H9 (cell line): ENCODE results near the gene TMX1. TPM values are rescaled to one million over a fixed set of nuclear protein-coding genes. Genes with fewer than 3 reads are reported as not detected.

Source experiments
- DNase-seq: peaks from one replicate; pipeline ENCODE4 v3.0.0-alpha.2; 2017
- H2AFZ ChIP-seq: one replicate; pipeline ENCODE4 v1.6.1; 2013; ENCODE audit warnings: mild to moderate bottlenecking, low read length, control low read depth, moderate library complexity
- H2AK5ac ChIP-seq: 2 replicates; pipeline ENCODE4 v1.6.1; 2013; ENCODE audit warnings: low read length, control low read depth, mixed read lengths; ENCODE audit not compliant: insufficient read length
- H2BK120ac ChIP-seq: one replicate; pipeline ENCODE4 v1.6.1; 2013; ENCODE audit warnings: low read depth, mild to moderate bottlenecking, low read length, control low read depth, inconsistent platforms; ENCODE audit not compliant: poor library complexity, severe bottlenecking
- H2BK12ac ChIP-seq: 2 replicates; pipeline ENCODE4 v1.6.1; 2013; ENCODE audit warnings: low read length, control low read depth, mixed read lengths, low read depth; ENCODE audit not compliant: insufficient read length
- H2BK15ac ChIP-seq: 2 replicates; pipeline ENCODE4 v1.6.1; 2013; ENCODE audit warnings: low read depth, low read length, control low read depth
- H2BK20ac ChIP-seq: one replicate; pipeline ENCODE4 v1.6.1; 2013; ENCODE audit warnings: low read depth, mild to moderate bottlenecking, low read length, control low read depth, inconsistent platforms; ENCODE audit not compliant: poor library complexity, severe bottlenecking
- H2BK5ac ChIP-seq: 2 replicates; pipeline ENCODE4 v1.6.1; 2013; ENCODE audit warnings: low read length, control low read depth, mixed read lengths; ENCODE audit not compliant: insufficient read length
- H3K14ac ChIP-seq: 2 replicates; pipeline ENCODE4 v1.6.1; 2013; ENCODE audit warnings: low read length, control low read depth; ENCODE audit not compliant: insufficient read depth
- H3K18ac ChIP-seq: 2 replicates; pipeline ENCODE4 v1.6.1; 2013; ENCODE audit warnings: low read depth, mild to moderate bottlenecking, mixed read lengths, low read length, control low read depth; ENCODE audit not compliant: insufficient read length
- H3K23ac ChIP-seq: 2 replicates; pipeline ENCODE4 v1.6.1; 2013; ENCODE audit warnings: low read length, control low read depth, mixed read lengths, low read depth; ENCODE audit not compliant: insufficient read length
- H3K23me2 ChIP-seq: 2 replicates; pipeline ENCODE4 v1.6.1; 2013; ENCODE audit warnings: low read depth, mild to moderate bottlenecking, mixed read lengths, low read length, control low read depth; ENCODE audit not compliant: insufficient read length, poor library complexity, severe bottlenecking
- H3K27ac ChIP-seq: 2 replicates; pipeline ENCODE4 v1.5.1; 2013; ENCODE audit warnings: low read length, control low read depth, mixed read lengths, low read depth; ENCODE audit not compliant: insufficient read length
- H3K27me3 ChIP-seq: 2 replicates; pipeline ENCODE4 v1.6.1; 2013; ENCODE audit warnings: low read length, control low read depth, inconsistent platforms; ENCODE audit not compliant: insufficient read depth
- H3K4ac ChIP-seq: 2 replicates; pipeline ENCODE4 v1.6.1; 2013; ENCODE audit warnings: low read depth, mild to moderate bottlenecking, control low read depth, inconsistent platforms, low read length, moderate library complexity
- H3K4me1 ChIP-seq: 2 replicates; pipeline ENCODE4 v1.6.1; 2013; ENCODE audit warnings: low read length, control low read depth, inconsistent platforms; ENCODE audit not compliant: insufficient read depth
- H3K4me2 ChIP-seq: 2 replicates; pipeline ENCODE4 v1.6.1; 2013; ENCODE audit warnings: low read length, control low read depth, mixed read lengths; ENCODE audit not compliant: insufficient read length, insufficient read depth
- H3K56ac ChIP-seq: 2 replicates; pipeline ENCODE4 v1.6.1; 2013; ENCODE audit warnings: low read depth, mild to moderate bottlenecking, mixed read lengths, low read length, control low read depth; ENCODE audit not compliant: insufficient read length
- H3K79me1 ChIP-seq: 2 replicates; pipeline ENCODE4 v1.6.1; 2013; ENCODE audit warnings: low read depth, mild to moderate bottlenecking, moderate library complexity, low read length, control low read depth, inconsistent platforms; ENCODE audit not compliant: insufficient read depth, poor library complexity, severe bottlenecking
- H3K79me2 ChIP-seq: 2 replicates; pipeline ENCODE4 v1.6.1; 2013; ENCODE audit warnings: low read length, control low read depth, inconsistent platforms; ENCODE audit not compliant: insufficient read depth
- H3K9ac ChIP-seq: 2 replicates; pipeline ENCODE4 v1.6.1; 2013; ENCODE audit warnings: low read length, control low read depth, mixed read lengths; ENCODE audit not compliant: insufficient read length; ENCODE audit errors: extremely low read depth
- H3K9me3 ChIP-seq: one replicate; pipeline ENCODE4 v1.6.1; 2013; ENCODE audit warnings: low read depth, low read length, inconsistent platforms; ENCODE audit not compliant: control insufficient read depth
- H3T11ph ChIP-seq: one replicate; pipeline ENCODE4 v1.6.1; 2013; ENCODE audit warnings: mild to moderate bottlenecking, low read length, control low read depth, inconsistent platforms
- H4K20me1 ChIP-seq: one replicate; pipeline ENCODE4 v1.6.1; 2013; ENCODE audit not compliant: control insufficient read depth, insufficient read length, insufficient read depth
- H4K5ac ChIP-seq: 2 replicates; pipeline ENCODE4 v1.6.1; 2013; ENCODE audit warnings: low read depth, mild to moderate bottlenecking, mixed read lengths, low read length, control low read depth; ENCODE audit not compliant: insufficient read length
- H4K8ac ChIP-seq: replicated peaks from 2 replicates; pipeline ENCODE4 v1.6.1; 2013; ENCODE audit warnings: low read length, control low read depth, mixed read lengths, low read depth; ENCODE audit not compliant: insufficient read length
- H4K91ac ChIP-seq: 2 replicates; pipeline ENCODE4 v1.6.1; 2013; ENCODE audit warnings: low read depth, mild to moderate bottlenecking, moderate library complexity, mixed read lengths, low read length, control low read depth; ENCODE audit not compliant: insufficient read length
- H3K27ac Mint-ChIP-seq, 3 experiments: 2 replicates in 2 of 3; 3 replicates in 1 of 3; pipeline ENCODE4 v1.8.0; 2020 to 2021; ENCODE audit warnings: mixed read lengths in 3 of 3, mild to moderate bottlenecking in 1 of 3, moderate library complexity in 1 of 3
- H3K27me3 Mint-ChIP-seq: 2 replicates; pipeline ENCODE4 v1.8.0; 2021; ENCODE audit warnings: low read depth, mild to moderate bottlenecking, moderate library complexity, mixed read lengths
- H3K36me3 Mint-ChIP-seq, 3 experiments: 2 replicates in 2 of 3; 3 replicates in 1 of 3; pipeline ENCODE4 v1.8.0; 2020 to 2021; ENCODE audit warnings: low read depth in 3 of 3, mixed read lengths in 3 of 3; ENCODE audit not compliant: insufficient read depth in 1 of 3
- H3K4me1 Mint-ChIP-seq, 2 experiments: 2 replicates each; pipeline ENCODE4 v1.8.0; 2020; ENCODE audit warnings: mixed read lengths in 2 of 2
- H3K4me3 Mint-ChIP-seq, 2 experiments: 2 replicates in 1 of 2; 3 replicates in 1 of 2; pipeline ENCODE4 v1.8.0; 2020 to 2021; ENCODE audit warnings: mild to moderate bottlenecking in 2 of 2, mixed read lengths in 2 of 2, moderate library complexity in 1 of 2
- H3K9me3 Mint-ChIP-seq, 2 experiments: 2 replicates in 1 of 2; 3 replicates in 1 of 2; pipeline ENCODE4 v1.8.0; 2020; ENCODE audit warnings: mild to moderate bottlenecking in 2 of 2, mixed read lengths in 2 of 2, moderate library complexity in 1 of 2
- total RNA-seq: library from RNA; stranded (reverse); gene quantifications from 2 replicates; pipeline ENCODE4 v1.2.1, GENCODE V29; 2021
- TF ChIP-seq, protein P1 (sequence below): fragments of 200-600 bp; sonication (generic); conservative IDR thresholded peaks from 3 replicates; pipeline ENCODE4 v1.8.0; 2021; ENCODE audit warnings: antibody characterized with exemption, mild to moderate bottlenecking

Gene TMX1
- total RNA-seq, 1 experiment from 2014 or later: 83.5 TPM

DNA sequence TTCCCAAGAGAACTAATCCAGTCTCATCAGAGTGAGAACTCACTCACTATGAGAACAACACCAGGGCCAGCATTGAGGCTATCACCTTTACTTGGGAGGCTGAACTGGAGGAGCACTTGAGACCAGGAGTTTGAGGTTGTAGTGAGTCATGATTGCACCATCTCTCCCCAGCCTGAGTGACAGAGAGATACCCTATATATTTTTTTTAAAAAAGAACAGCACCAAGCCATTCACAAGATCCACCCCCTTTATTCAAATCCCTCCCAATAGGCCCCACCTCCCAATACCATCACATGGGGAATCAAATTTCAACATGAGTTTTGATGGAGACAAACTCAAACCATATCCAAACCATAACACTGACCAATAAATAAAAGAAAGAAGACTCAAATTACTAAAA is 3.7 kb upstream of the TMX1 start:
- Mint-ChIP-seq H3K27me3 (no peaks in the 10 kb centered on the region), H3K36me3 (no peaks in the 10 kb centered on the region), H3K27ac (no peak overlapping the region), H3K9me3 (no peaks in the 10 kb centered on the region; a peak in 1 of 5 replicates), H3K4me1 (peaks cover 0 to 1% of the 10 kb centered on the region in 2 experiments; a peak in 2 of 4 replicates), H3K4me3 (no peak overlapping the region)
- Histone ChIP-seq H3K9ac (no peak overlapping the region), H3K4ac (no peak overlapping the region), H3K79me1 (no peaks in the 10 kb centered on the region), H2BK20ac (no peak overlapping the region), H3K56ac (no peak overlapping the region), H2BK5ac (no peak overlapping the region), H3K27me3 (no peaks in the 10 kb centered on the region), H3K27ac (no peak overlapping the region), H2BK15ac (no peak overlapping the region), H4K20me1 (no peaks in the 10 kb centered on the region), H2AFZ (no peak overlapping the region), H3K23me2 (peaks cover under 1% of the 10 kb centered on the region), H3K18ac (no peak overlapping the region), H3K79me2 (peaks cover 9% of the 10 kb centered on the region; the same call in 1 of the 2 replicates), H3K14ac (no peak overlapping the region), H2BK120ac (no peak overlapping the region), H2AK5ac (no peak overlapping the region), H3K4me1 (no peaks in the 10 kb centered on the region), H4K8ac (no peak overlapping the region), H3K4me2 (no peak overlapping the region), H3K9me3 (no peaks in the 10 kb centered on the region), H4K5ac (no peak overlapping the region), H2BK12ac (no peak overlapping the region), H4K91ac (no peak overlapping the region), H3T11ph (no peak overlapping the region), H3K23ac (no peak overlapping the region)
- DNase-seq: no peak
- TF ChIP-seq, protein P1, sequence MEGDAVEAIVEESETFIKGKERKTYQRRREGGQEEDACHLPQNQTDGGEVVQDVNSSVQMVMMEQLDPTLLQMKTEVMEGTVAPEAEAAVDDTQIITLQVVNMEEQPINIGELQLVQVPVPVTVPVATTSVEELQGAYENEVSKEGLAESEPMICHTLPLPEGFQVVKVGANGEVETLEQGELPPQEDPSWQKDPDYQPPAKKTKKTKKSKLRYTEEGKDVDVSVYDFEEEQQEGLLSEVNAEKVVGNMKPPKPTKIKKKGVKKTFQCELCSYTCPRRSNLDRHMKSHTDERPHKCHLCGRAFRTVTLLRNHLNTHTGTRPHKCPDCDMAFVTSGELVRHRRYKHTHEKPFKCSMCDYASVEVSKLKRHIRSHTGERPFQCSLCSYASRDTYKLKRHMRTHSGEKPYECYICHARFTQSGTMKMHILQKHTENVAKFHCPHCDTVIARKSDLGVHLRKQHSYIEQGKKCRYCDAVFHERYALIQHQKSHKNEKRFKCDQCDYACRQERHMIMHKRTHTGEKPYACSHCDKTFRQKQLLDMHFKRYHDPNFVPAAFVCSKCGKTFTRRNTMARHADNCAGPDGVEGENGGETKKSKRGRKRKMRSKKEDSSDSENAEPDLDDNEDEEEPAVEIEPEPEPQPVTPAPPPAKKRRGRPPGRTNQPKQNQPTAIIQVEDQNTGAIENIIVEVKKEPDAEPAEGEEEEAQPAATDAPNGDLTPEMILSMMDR: no peak
